ENCODE measurements around the gene ECI2. TPM values are rescaled to one million over a fixed set of nuclear protein-coding genes. Genes with fewer than 3 reads are reported as not detected.
A peak's percentile ranks its signal among the peaks of the same experiment; 100 is the strongest.

ECI2 gene
- total RNA-seq, 2 experiments from 2014 or later = 42.5 to 43.3 TPM

DNA sequence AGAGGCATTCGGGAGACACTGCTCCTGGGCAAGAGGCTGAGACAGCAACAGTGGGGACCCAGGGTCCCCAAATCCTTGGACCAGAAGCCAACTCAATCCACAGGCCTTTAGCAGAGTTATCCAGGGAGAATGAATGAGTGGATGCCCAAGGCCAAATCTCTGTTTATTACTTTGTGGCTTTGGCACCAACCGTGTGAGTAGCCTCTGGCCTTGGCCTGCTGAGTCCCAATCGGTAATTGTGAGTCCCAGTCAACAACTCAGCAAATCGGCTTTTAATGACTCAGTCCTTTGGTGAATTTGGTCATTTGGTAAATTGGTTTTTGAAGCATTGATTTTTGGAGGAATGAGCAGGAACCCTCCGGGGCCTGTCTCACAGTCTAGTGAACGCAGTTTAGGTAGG is 29.1 kb upstream of the ECI2 start:
- ChIA-PET POLR2A (no interaction called here), CTCF (interaction anchor here (1.1 kb wide), 1 partner anchor 46 kb away, joined by 4 read pairs; no protein-coding TSS in a partner anchor)
- Mint-ChIP-seq H3K9me3 (no peaks in the 10 kb centered on the region), H3K27me3 (peaks cover 3% of the 10 kb centered on the region), H3K36me3 (no peaks in the 10 kb centered on the region), H3K4me1 (ENCODE audit: low read depth) (no peaks in the 10 kb centered on the region), H3K27ac (no peak overlapping the region), H3K4me3 (no peak overlapping the region)
- intact Hi-C loops (cut with micrococcal nuclease) = no loop called here
- no peak for DNase-seq

DNA sequence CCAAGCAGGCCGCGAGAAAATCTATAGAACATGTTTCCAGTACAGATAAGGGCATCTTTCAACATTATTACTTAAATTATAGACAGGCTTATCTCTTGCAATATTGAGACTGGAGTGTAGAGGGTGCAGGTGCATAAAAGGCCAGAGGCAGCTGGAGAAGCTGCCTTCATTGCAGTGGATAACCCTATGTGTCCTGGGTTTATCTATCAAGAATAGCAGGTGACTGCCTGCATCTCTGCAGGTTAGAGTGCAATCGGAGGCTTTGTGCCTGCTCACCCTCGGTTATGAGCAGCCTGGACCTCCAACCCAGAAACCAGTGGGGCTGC is 28.7 kb upstream of the ECI2 start:
- POLR2A ChIA-PET = no interaction called here
- intact Hi-C loops (cut with micrococcal nuclease) = no loop called here

DNA sequence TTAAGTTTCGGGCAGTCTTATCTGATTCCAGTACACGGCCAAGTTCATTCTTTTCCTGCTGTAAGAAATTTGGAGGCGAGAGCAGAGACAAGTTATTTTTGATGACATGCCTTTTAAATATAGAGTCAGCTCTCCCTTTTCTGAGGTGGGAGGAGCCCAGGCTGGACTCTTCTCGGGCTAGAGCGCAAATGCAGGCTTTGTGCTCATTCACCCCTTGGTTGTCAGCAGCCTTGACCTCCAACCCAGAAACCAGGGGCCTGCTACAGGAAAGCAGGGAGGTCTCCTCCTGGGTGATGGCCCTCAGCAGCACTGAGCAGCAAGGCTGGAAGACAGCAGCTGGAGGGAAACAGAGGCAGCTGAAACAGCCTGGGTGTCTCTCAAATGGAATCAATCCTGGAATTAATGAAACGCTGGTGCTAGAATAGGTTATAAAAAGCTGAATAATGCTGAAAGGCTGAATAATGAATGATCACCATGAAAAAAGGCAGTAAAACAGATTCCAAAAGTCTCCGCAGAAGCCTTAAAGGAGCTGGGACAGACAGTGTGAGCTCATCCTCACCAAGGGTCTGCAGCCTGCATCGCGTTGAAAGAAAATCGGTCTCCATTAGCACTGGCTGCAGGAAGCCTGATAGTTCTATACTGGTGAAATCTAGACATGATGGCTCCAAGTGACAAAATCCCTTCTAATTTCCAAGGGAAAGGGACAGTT is 28.2 kb upstream of the ECI2 start:
- no peak overlapping the region for H3K27ac Mint-ChIP-seq
- ChIA-PET CTCF (interaction anchor here (1.1 kb wide), 1 partner anchor 47 kb away, joined by 4 read pairs; no protein-coding TSS in a partner anchor), POLR2A (no interaction called here)
- H3K4me1 Mint-ChIP-seq (ENCODE audit: low read depth) = no peaks in the 10 kb centered on the region
- H3K36me3 Mint-ChIP-seq = no peaks in the 10 kb centered on the region
- no peaks in the 10 kb centered on the region for H3K27me3 Mint-ChIP-seq
- H3K9me3 Mint-ChIP-seq = no peaks in the 10 kb centered on the region
- H3K4me3 Mint-ChIP-seq = no peak overlapping the region
- no peak for DNase-seq
- intact Hi-C loops (cut with micrococcal nuclease) = no loop called here

More for the DNA sequence above, 28.7 kb upstream of the ECI2 start:
- Mint-ChIP-seq H3K9me3 (no peaks in the 10 kb centered on the region), H3K27me3 (peaks cover 3% of the 10 kb centered on the region), H3K4me1 (ENCODE audit: low read depth) (no peaks in the 10 kb centered on the region), H3K27ac (no peak overlapping the region), H3K4me3 (no peak overlapping the region), H3K36me3 (no peaks in the 10 kb centered on the region)
- DNase-seq = no peak
- CTCF ChIA-PET = interaction anchor here (1.1 kb wide), 1 partner anchor 46 kb away, joined by 4 read pairs; no protein-coding TSS in a partner anchor

DNA sequence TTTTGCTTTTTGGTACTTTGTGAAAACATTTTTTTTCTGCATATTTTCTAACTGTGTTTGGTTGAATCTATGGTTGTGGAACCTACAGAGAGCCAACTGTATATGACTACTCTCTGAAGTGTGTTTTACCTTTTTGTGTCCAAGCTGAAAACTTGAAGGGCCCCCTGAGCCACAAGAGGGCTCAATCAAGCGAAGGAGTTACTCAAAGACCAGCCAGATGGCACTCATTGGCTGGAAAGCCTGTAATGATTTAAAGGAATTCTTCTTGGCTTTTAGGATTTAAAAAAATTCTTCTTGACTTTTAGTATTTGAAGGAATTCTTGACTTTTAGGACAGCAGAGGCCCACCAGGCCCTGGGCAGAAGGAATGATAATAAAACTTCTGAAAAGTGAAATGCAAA is 27.0 kb upstream of the ECI2 start:
- H3K9me3 Mint-ChIP-seq = no peaks in the 10 kb centered on the region
- no peaks in the 10 kb centered on the region for H3K27me3 Mint-ChIP-seq
- intact Hi-C loops (cut with micrococcal nuclease) = no loop called here

DNA sequence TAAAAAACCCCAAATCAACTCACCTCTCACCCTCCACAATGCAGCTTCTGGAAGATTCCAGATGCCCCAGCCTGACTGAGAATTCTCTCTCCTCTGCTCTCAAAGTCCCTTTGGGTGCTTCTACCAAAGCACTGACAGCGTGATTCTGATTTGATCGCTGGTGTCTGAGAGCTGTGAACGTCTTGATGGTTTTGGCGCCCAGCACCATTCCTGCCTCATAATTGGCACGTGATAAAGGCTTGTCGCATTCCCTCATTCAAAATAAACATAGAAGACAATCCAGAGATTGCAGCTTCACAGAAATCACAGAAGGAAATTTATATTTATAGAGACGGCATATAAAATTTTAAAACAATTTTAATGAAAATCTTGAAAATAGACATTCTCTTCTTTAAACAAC is 24.1 kb upstream of the ECI2 start:
- Mint-ChIP-seq H3K27me3 (no peaks in the 10 kb centered on the region), H3K27ac (no peak overlapping the region)

More for the DNA sequence above, 27.0 kb upstream of the ECI2 start:
- H3K36me3 Mint-ChIP-seq = no peaks in the 10 kb centered on the region
- POLR2A ChIA-PET = no interaction called here
- H3K27ac Mint-ChIP-seq = no peak overlapping the region
- no peak overlapping the region for H3K4me3 Mint-ChIP-seq
- no peaks in the 10 kb centered on the region for H3K4me1 Mint-ChIP-seq (ENCODE audit: low read depth)
- CTCF ChIA-PET = interaction anchor here (1.4 kb wide), 1 partner anchor 48 kb away, joined by 7 read pairs; no protein-coding TSS in a partner anchor
- no peak for DNase-seq

DNA sequence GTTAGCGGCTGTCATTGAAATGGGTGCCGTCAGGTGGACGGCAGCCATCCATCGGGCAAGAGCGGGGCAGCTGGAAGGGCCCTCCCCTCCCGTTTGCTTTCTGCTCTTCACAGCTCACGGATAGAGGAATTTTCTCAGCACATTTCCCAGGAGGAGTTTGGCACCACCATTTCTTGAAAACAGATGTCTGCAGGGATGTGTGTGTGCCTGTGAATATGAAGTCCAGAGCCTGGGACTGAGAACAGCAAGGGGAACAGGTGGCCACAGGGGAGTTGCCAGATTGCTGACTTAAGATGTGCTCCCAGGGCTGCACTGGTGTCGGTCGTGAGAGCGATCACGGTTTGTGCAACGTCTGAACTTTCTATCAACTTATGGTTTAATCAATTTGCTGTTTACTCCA is 22.1 kb upstream of the ECI2 start:
- Mint-ChIP-seq H3K27me3 (peaks cover 2% of the 10 kb centered on the region), H3K36me3 (no peaks in the 10 kb centered on the region), H3K4me3 (no peak overlapping the region), H3K9me3 (no peaks in the 10 kb centered on the region), H3K27ac (no peak overlapping the region), H3K4me1 (ENCODE audit: low read depth) (peaks cover 4% of the 10 kb centered on the region)
- CTCF ChIA-PET = interaction anchor here (1.4 kb wide), 1 partner anchor 50 kb away, joined by 3 read pairs; no protein-coding TSS in a partner anchor
- intact Hi-C loops (cut with micrococcal nuclease) = loop anchor here (2.0 to 5.0 kb wide), 2 partner anchors 55 to 415 kb away; no protein-coding TSS in a partner anchor
- DNase-seq = no peak
- POLR2A ChIA-PET = no interaction called here

More for the DNA sequence above, 24.1 kb upstream of the ECI2 start:
- Mint-ChIP-seq H3K4me1 (ENCODE audit: low read depth) (peaks cover 4% of the 10 kb centered on the region), H3K36me3 (no peaks in the 10 kb centered on the region), H3K9me3 (no peaks in the 10 kb centered on the region), H3K4me3 (no peak overlapping the region)
- DNase-seq = no peak
- ChIA-PET POLR2A (no interaction called here), CTCF (no interaction called here)
- intact Hi-C loops (cut with micrococcal nuclease) = loop anchor here (5.0 kb wide), 1 partner anchor 53 kb away; no protein-coding TSS in a partner anchor

DNA sequence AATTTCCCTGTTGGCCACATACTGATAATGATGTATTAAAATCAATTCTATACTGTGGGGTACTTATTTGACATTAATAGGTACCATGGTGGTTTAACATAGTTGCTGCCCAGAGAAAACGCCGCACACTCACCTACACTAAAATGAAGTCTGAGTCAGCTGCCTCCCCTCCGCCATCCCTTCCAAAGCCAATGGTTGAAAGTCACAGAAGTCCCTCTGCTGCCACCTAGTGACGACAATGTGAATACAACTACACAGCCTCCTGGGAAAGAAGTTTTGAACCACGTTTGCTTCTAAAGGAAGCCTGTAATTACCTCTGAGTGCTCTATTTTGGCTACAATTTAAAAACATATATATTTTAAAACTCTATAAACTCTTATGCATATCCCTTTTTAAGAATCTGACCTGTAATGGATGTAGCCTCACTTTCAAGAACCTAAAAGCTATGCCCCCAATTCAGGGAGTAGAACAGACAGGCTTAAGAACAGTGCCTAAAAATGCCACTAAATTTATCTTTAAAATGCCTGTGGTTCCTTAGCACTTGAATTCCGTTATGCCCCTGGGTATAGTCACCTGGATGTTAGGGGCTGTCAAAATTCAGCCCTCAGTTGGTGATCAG is 20.6 kb upstream of the ECI2 start:
- intact Hi-C loops (cut with micrococcal nuclease) = loop anchor here (1.0 to 5.0 kb wide), 6 partner anchors 19 to 413 kb away; no protein-coding TSS in a partner anchor
- Mint-ChIP-seq H3K36me3 (no peaks in the 10 kb centered on the region), H3K27me3 (peaks cover 9% of the 10 kb centered on the region), H3K9me3 (no peaks in the 10 kb centered on the region), H3K4me3 (no peak overlapping the region), H3K4me1 (ENCODE audit: low read depth) (peaks cover 4% of the 10 kb centered on the region), H3K27ac (no peak overlapping the region)
- POLR2A ChIA-PET = interaction anchor here (1.5 kb wide), 1 partner anchor 20 kb away, joined by 3 read pairs; no protein-coding TSS in a partner anchor
- DNase-seq = peak; percentile 86
- CTCF ChIA-PET = interaction anchor here (0.6 to 2.3 kb wide), 28 partner anchors 10 to 410 kb away, joined by 3 to 25 read pairs (median 4); partner anchors contain the start of gene ECI2

DNA sequence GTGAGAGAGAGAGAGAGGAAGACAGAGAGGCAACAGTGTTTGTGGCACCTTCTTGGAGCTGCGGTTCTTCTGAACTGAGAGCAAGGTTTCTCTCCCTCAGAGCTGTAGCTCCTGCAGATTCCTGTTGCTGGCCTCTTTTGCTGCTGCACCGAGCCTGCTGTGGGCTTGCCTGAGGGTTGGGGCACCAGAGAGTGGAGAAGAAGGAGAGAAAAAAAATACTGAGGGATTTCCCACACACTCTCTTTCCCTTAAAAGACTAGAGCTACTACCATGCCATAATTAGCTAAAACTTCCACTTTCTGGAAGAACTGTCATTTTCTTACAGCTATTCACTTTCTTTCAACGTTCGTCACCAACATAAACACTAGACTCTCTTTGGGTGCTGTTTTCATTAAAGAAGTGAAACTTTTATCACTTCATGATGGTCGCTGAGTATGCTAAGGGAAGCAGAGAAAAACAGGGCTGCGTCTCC is 18.2 kb upstream of the ECI2 start:
- Mint-ChIP-seq H3K4me1 (ENCODE audit: low read depth) (peaks cover 4% of the 10 kb centered on the region), H3K36me3 (no peaks in the 10 kb centered on the region), H3K9me3 (no peaks in the 10 kb centered on the region), H3K27ac (no peak overlapping the region), H3K27me3 (peaks cover 14% of the 10 kb centered on the region), H3K4me3 (no peak overlapping the region)
- intact Hi-C loops (cut with micrococcal nuclease) = no loop called here
- ChIA-PET CTCF (interaction anchor here (0.6 kb wide), 1 partner anchor 403 kb away, joined by 4 read pairs; no protein-coding TSS in a partner anchor), POLR2A (interaction anchor here (1.3 kb wide), 1 partner anchor 17 kb away, joined by 4 read pairs; no protein-coding TSS in a partner anchor)
- DNase-seq = no peak

DNA sequence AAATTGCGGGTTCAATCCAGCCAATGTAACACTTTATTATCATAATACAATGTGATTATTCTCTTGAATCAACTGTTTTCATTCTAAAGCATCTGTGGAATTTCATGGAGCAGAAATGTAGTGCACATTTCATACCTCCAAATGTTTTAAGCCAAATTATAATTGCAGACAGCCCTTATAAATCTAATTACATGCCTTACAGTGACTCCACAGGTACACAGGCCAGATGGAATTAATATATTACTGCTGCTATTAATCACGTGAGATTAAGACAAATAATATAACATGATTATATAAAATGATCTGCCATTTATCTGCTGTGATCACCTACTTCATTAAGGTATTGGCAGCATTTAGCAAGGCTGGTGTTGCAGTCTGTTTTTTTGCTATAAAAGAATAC is 9.7 kb upstream of the ECI2 start:
- no peak overlapping the region for H3K4me3 Mint-ChIP-seq
- intact Hi-C loops (cut with micrococcal nuclease) = no loop called here
- POLR2A ChIA-PET = interaction anchor here (1.5 kb wide), 1 partner anchor 9 kb away, joined by 3 read pairs; no protein-coding TSS in a partner anchor
- H3K9me3 Mint-ChIP-seq = no peaks in the 10 kb centered on the region
- no peaks in the 10 kb centered on the region for H3K36me3 Mint-ChIP-seq
- H3K27me3 Mint-ChIP-seq = no peaks in the 10 kb centered on the region
- H3K27ac Mint-ChIP-seq = no peak overlapping the region
- no peaks in the 10 kb centered on the region for H3K4me1 Mint-ChIP-seq (ENCODE audit: low read depth)
- DNase-seq = no peak
- CTCF ChIA-PET = interaction anchor here (1.4 to 2.8 kb wide), 2 partner anchors 11 to 65 kb away, joined by 3 to 15 read pairs; no protein-coding TSS in a partner anchor

DNA sequence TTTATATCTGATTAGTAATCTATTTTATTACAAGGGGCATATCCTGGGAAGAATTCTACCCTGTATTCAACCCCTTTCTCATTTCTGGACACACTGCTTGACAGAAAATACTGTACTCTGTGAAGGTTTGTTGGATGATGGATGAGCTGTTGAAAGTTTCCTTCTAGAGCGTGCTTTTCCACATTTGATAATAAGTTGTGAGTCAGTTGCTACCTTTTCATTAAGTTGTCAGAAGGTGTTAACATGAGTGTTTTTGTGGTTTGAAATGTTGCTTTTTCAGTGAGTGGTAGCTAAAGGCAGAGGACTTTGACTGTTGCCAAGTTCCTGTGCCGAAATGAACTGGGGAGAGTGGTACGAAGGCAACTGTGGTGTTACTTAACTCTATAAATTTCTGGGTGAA is 3.9 kb upstream of the ECI2 start:
- CTCF ChIA-PET = interaction anchor here (0.7 to 2.8 kb wide), 2 partner anchors 17 to 71 kb away, joined by 3 to 11 read pairs; no protein-coding TSS in a partner anchor
- POLR2A ChIA-PET = interaction anchor here (1.6 kb wide), 1 partner anchor 80 kb away, joined by 4 read pairs; no protein-coding TSS in a partner anchor
- Mint-ChIP-seq H3K4me1 (ENCODE audit: low read depth) (peaks cover 31% of the 10 kb centered on the region), H3K27ac (no peak overlapping the region), H3K9me3 (no peaks in the 10 kb centered on the region), H3K27me3 (no peaks in the 10 kb centered on the region), H3K36me3 (no peaks in the 10 kb centered on the region), H3K4me3 (no peak overlapping the region)
- intact Hi-C loops (cut with micrococcal nuclease) = loop anchor here (5.0 to 10.0 kb wide), 5 partner anchors 272 to 1374 kb away; partner anchors contain the start of genes CDYL, FAM50B, SLC22A23 and WRNIP1
- no peak for DNase-seq

DNA sequence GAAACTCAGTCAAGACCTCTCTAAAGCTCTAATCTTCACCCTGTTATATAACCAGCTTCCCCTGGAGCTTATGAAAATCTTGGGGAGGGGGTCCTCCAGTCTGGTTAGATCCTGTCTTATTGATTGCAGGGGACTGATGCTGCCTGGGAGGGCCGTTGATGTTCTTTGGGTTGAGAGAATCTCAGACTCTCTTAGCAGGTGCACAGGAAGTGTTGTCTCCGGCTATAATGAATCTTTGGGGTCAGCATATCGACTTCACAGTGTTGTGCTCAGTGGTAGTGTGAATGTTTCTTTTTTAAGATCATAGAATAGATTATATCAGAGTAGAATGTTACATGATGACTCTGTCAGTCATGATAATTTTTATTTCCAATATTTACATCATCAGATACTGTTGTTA is 2.8 kb upstream of the ECI2 start:
- Mint-ChIP-seq H3K9me3 (no peaks in the 10 kb centered on the region), H3K4me1 (ENCODE audit: low read depth) (peaks cover 41% of the 10 kb centered on the region), H3K27me3 (no peaks in the 10 kb centered on the region), H3K4me3 (no peak overlapping the region), H3K36me3 (peaks cover 4% of the 10 kb centered on the region), H3K27ac (no peak overlapping the region)
- intact Hi-C loops (cut with micrococcal nuclease) = loop anchor here (5.0 to 10.0 kb wide), 5 partner anchors 271 to 1373 kb away; partner anchors contain the start of genes CDYL, FAM50B, SLC22A23 and WRNIP1
- DNase-seq = no peak
- CTCF ChIA-PET = interaction anchor here (0.9 to 3.1 kb wide), 4 partner anchors 17 to 160 kb away, joined by 3 to 24 read pairs (median 8); a partner anchor contains a TSS
- POLR2A ChIA-PET = interaction anchor here (1.3 to 3.5 kb wide), 2 partner anchors 47 to 116 kb away, joined by 5 to 32 read pairs; a partner anchor contains a TSS
